ENCODE data around the gene TRPM8. TPM values are rescaled to one million over a fixed set of nuclear protein-coding genes. Genes with fewer than 3 reads are reported as not detected.

TRPM8 gene
- total and polyA plus RNA-seq, 2 of the 8 experiments (the other 6 are each of a cell fraction or from before 2014, with no cell fraction given) = 0.18 to 0.54 TPM

- H2AK5ac ChIP-seq (ENCODE audit: low read depth, low read length) = no peak overlapping the region
- no peak overlapping the region for H3K4ac ChIP-seq (replicated peaks; ENCODE audit: insufficient read length, low read depth, low read length)
- no peak overlapping the region for H2AFZ ChIP-seq (ENCODE audit: low read length)
- no peak overlapping the region for H2BK12ac ChIP-seq (ENCODE audit: low read depth, low read length)
- ChIA-PET CTCF (ENCODE audit: partially characterized antibody) (no interaction called here), POLR2A (ENCODE audit: partially characterized antibody) (no interaction called here)
- H3K9me3 ChIP-seq (ENCODE audit: insufficient read depth in 2 of 2, low read depth in 1 of 2, low read length in 1 of 2) = no peaks in the 10 kb centered on the region
- no peak overlapping the region for H3K9ac ChIP-seq (replicated peaks in 1 of 4; ENCODE audit: extremely low read depth in 1 of 4, low read depth in 3 of 4, low read length in 3 of 4)
- no peak overlapping the region for H3K23ac ChIP-seq (ENCODE audit: insufficient read length)
- no peak overlapping the region for H2BK15ac ChIP-seq (ENCODE audit: low read length)
- FAIRE-seq (no peak), DNase-seq (ENCODE audit: low read depth in 1 of 2, low spot score in 2 of 2) (no peak)
- no peaks in the 10 kb centered on the region for H4K20me1 ChIP-seq (replicated peaks in 1 of 2; ENCODE audit: control insufficient read depth in 1 of 2, insufficient read depth in 2 of 2, low read length in 2 of 2)
- H2BK120ac ChIP-seq (replicated peaks; ENCODE audit: low read depth, low read length) = no peak overlapping the region
- H3K36me3 ChIP-seq (ENCODE audit: control insufficient read depth in 2 of 4, insufficient read depth in 4 of 4, low read length in 3 of 4) = no peaks in the 10 kb centered on the region
- no peaks in the 10 kb centered on the region for H3K27me3 ChIP-seq (replicated peaks in 1 of 4; ENCODE audit: control insufficient read depth in 3 of 4, extremely low read depth in 1 of 4, insufficient read depth in 3 of 4, low read length in 3 of 4)
- WGBS, 2 experiments (ENCODE audit: extremely low coverage in 1 of 2, insufficient coverage in 1 of 2, insufficient read length in 1 of 2, insufficient replicate concordance in 2 of 2, low coverage in 1 of 2, low lambda C conversion rate in 2 of 2, missing lambda C conversion rate in 1 of 2) = 74% methylated on average over 3 of the region's 3 CpGs; no CpG with 5 or more reads in 1 of the 2 experiments
- H3K4me3 ChIP-seq (ENCODE audit: extremely low read depth in 1 of 4, insufficient read depth in 2 of 4, low read depth in 3 of 4, low read length in 4 of 4) = no peak overlapping the region
- H2BK5ac ChIP-seq (ENCODE audit: low read depth, low read length) = no peak overlapping the region
- no peaks in the 10 kb centered on the region for H3K79me1 ChIP-seq (ENCODE audit: low read depth, low read length)
- H4K91ac ChIP-seq (replicated peaks; ENCODE audit: insufficient read length, low read length) = no peak overlapping the region
- no peak overlapping the region for H4K8ac ChIP-seq (ENCODE audit: extremely low read depth, insufficient read depth, low read length)
- no peak overlapping the region for H3K14ac ChIP-seq (ENCODE audit: insufficient read length)
- H3K4me2 ChIP-seq (ENCODE audit: insufficient read depth in 1 of 2, low read depth in 2 of 2, low read length in 2 of 2) = no peak overlapping the region
- no peak overlapping the region for H3K56ac ChIP-seq (replicated peaks; ENCODE audit: insufficient read length, low read depth, low read length)
- TF ChIP-seq YY1 (IDR thresholded peaks at IDR 0.05; ENCODE audit: low read depth, low read length) (no peak), JUN (IDR thresholded peaks at IDR 0.05; ENCODE audit: low read depth, low read length) (no peak), CBX5 (IDR thresholded peaks at IDR 0.05; ENCODE audit: low read depth, low read length) (no peak), POU5F1 (IDR thresholded peaks at IDR 0.05; ENCODE audit: low read depth, low read length) (no peak), SAP30 (IDR thresholded peaks at IDR 0.05; ENCODE audit: insufficient read depth, insufficient replicate concordance, low read length) (no peak), CEBPB (IDR thresholded peaks at IDR 0.05; ENCODE audit: low read depth, low read length) (no peak), PHF8 (conservative IDR thresholded peaks at IDR 0.05; ENCODE audit: low read depth, low read length) (no peak), NRF1 (IDR thresholded peaks at IDR 0.05; ENCODE audit: low read depth, low read length) (no peak), BRCA1 (IDR thresholded peaks at IDR 0.05; ENCODE audit: low read depth, low read length) (no peak), POLR2A (IDR thresholded peaks at IDR 0.05; ENCODE audit: control extremely low read depth in 1 of 2, low read depth in 2 of 2, low read length in 2 of 2) (no peak), SUZ12 (IDR thresholded peaks at IDR 0.05; ENCODE audit: low read length) (no peak), SP1 (IDR thresholded peaks at IDR 0.05; ENCODE audit: low read depth, low read length) (no peak)
- H4K5ac ChIP-seq (ENCODE audit: insufficient read length, low read depth, low read length) = no peak overlapping the region
- 0 out of 4 replicates have a peak, but pooled peaks cover 0 to 2% of the 10 kb centered on the region in 2 experiments for H3K79me2 ChIP-seq (ENCODE audit: control insufficient read depth in 1 of 2, insufficient read depth in 2 of 2, low read length in 2 of 2)
- no peak overlapping the region for H2BK20ac ChIP-seq (ENCODE audit: low read length)
- no peaks in the 10 kb centered on the region; the same call in 1 of the 2 replicates for H3K23me2 ChIP-seq (ENCODE audit: low read depth, low read length)
- H3K27ac ChIP-seq (ENCODE audit: low read depth, low read length) = no peak overlapping the region
- H3K18ac ChIP-seq (ENCODE audit: extremely low read depth, low read length) = no peak overlapping the region
- no peaks in the 10 kb centered on the region for H3K4me1 ChIP-seq (replicated peaks in 1 of 4; ENCODE audit: control insufficient read depth in 3 of 4, insufficient read depth in 4 of 4, low read length in 3 of 4)
Measured at GRCh38 chr2:233907627-233908026, 9.5 kb upstream of the TRPM8 start.
